Ishikawa (cell line): ENCODE data around the gene GNL3.

Experiments used
- CREB1 ChIP-seq: IDR thresholded peaks from 2 replicates; pipeline ENCODE4 v1.6.1; 2012; ENCODE audit warnings: low read depth
- EGR1 ChIP-seq: IDR thresholded peaks from 2 replicates; pipeline ENCODE4 v1.6.1; 2012
- EP300 ChIP-seq: IDR thresholded peaks from 2 replicates; pipeline ENCODE4 v1.6.1; 2012; ENCODE audit warnings: borderline replicate concordance
- FOXM1 ChIP-seq: IDR thresholded peaks from 2 replicates; pipeline ENCODE4 v1.6.1; 2012; ENCODE audit warnings: low read depth, borderline replicate concordance
- RAD21 ChIP-seq: IDR thresholded peaks from 2 replicates; pipeline ENCODE4 v1.6.1; 2012; ENCODE audit warnings: low read depth
- TAF1 ChIP-seq: IDR thresholded peaks from 2 replicates; pipeline ENCODE4 v1.6.1; 2012; ENCODE audit warnings: low read depth, mild to moderate bottlenecking
- TEAD4 ChIP-seq: IDR thresholded peaks from 2 replicates; pipeline ENCODE4 v1.6.1; 2012
- YY1 ChIP-seq: IDR thresholded peaks from 2 replicates; pipeline ENCODE4 v1.6.1; 2012; ENCODE audit warnings: low read depth
- TF ChIP-seq, protein P1 (sequence below): IDR thresholded peaks from 2 replicates; pipeline ENCODE4 v1.6.1; 2012
- TF ChIP-seq, protein P2 (sequence below): IDR thresholded peaks from 2 replicates; pipeline ENCODE4 v1.6.1; 2012; ENCODE audit warnings: low read depth, mild to moderate bottlenecking
- TF ChIP-seq, protein P3 (sequence below): IDR thresholded peaks from 2 replicates; pipeline ENCODE4 v1.6.1; 2012

DNA sequence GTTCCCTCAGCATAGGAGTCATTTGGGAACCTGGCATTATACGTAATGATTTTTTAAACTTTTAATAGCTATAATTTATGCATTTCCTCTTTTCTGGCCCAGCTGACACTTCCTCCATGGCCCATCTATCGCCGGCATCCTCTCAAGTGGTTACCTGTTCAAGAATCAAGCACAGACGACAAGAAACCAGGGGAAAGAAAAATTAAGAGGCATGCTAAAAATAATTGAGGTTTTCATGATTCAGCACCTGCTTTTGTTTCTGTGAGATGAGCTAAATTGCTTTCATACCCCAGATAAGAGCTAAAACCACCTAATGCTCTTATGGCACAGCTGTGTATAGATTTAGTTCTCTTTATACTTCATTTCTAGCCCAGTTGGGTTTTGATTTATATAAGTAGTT, 21.8 kb downstream of the GNL3 start:
- TF ChIP-seq CREB1 (no peak), RAD21 (no peak), TEAD4 (no peak), EP300 (no peak), TAF1 (no peak), EGR1 (no peak), FOXM1 (no peak), YY1 (no peak)
- TF ChIP-seq, protein P1, sequence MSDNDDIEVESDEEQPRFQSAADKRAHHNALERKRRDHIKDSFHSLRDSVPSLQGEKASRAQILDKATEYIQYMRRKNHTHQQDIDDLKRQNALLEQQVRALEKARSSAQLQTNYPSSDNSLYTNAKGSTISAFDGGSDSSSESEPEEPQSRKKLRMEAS = no peak
- TF ChIP-seq, protein P2, sequence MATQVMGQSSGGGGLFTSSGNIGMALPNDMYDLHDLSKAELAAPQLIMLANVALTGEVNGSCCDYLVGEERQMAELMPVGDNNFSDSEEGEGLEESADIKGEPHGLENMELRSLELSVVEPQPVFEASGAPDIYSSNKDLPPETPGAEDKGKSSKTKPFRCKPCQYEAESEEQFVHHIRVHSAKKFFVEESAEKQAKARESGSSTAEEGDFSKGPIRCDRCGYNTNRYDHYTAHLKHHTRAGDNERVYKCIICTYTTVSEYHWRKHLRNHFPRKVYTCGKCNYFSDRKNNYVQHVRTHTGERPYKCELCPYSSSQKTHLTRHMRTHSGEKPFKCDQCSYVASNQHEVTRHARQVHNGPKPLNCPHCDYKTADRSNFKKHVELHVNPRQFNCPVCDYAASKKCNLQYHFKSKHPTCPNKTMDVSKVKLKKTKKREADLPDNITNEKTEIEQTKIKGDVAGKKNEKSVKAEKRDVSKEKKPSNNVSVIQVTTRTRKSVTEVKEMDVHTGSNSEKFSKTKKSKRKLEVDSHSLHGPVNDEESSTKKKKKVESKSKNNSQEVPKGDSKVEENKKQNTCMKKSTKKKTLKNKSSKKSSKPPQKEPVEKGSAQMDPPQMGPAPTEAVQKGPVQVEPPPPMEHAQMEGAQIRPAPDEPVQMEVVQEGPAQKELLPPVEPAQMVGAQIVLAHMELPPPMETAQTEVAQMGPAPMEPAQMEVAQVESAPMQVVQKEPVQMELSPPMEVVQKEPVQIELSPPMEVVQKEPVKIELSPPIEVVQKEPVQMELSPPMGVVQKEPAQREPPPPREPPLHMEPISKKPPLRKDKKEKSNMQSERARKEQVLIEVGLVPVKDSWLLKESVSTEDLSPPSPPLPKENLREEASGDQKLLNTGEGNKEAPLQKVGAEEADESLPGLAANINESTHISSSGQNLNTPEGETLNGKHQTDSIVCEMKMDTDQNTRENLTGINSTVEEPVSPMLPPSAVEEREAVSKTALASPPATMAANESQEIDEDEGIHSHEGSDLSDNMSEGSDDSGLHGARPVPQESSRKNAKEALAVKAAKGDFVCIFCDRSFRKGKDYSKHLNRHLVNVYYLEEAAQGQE = no peak
- TF ChIP-seq, protein P3, sequence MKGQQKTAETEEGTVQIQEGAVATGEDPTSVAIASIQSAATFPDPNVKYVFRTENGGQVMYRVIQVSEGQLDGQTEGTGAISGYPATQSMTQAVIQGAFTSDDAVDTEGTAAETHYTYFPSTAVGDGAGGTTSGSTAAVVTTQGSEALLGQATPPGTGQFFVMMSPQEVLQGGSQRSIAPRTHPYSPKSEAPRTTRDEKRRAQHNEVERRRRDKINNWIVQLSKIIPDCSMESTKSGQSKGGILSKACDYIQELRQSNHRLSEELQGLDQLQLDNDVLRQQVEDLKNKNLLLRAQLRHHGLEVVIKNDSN = no peak
